Skeletal muscle cell (primary cell): ENCODE measurements around the gene NRXN3.

Experiments used
- DNase-seq: peaks from one replicate; pipeline ENCODE4 v3.0.0-alpha.2; 2010; ENCODE audit warnings: low read depth
- H3K4me3 ChIP-seq: 2 replicates; pipeline ENCODE4 v1.5.1; 2011; ENCODE audit warnings: low read depth, mild to moderate bottlenecking, control low read depth, low read length, moderate library complexity

NRXN3 gene

DNA sequence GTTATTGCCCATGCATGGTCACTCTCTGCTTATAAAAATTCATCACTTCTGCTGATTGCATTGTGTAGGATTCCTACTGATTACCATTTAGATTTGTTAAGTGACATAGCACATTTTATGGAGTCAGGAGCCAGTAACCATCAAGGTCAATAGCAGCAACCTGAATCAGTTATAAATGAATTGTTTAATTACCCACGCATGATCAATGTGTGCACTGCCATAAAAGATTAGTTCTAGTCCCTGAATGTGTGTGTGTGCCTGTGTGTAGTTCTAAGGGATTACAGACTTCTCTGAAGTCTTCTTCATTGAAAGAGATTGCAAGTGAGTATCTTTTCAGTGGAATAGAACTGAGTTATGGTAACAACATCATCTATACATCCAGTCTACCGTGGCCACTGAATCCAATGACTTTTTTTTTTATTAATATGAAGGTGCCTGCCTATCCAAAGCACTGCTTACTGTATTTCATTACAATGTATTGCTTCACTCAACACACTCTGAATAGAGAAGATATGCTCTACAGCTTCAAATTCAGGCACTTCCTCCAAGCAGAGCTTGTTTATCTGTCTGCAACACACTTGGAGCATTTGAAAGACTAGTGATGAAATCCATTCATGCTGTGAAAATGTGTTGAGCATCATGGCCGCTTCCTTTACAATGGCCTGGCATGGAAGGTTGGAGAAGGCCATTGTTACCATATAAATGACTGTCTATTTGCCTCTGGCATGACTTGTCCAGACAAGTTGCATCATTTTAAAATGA lies 1659.4 kb downstream of the NRXN3 start:
- DNase-seq: no peak
- H3K4me3 ChIP-seq: no peak overlapping the region

- peak; percentile 26 for DNase-seq
- no peak overlapping the region for H3K4me3 ChIP-seq
Observed at GRCh38 chr14:79831195-79831892, 1661.2 kb downstream of the NRXN3 start.

DNA sequence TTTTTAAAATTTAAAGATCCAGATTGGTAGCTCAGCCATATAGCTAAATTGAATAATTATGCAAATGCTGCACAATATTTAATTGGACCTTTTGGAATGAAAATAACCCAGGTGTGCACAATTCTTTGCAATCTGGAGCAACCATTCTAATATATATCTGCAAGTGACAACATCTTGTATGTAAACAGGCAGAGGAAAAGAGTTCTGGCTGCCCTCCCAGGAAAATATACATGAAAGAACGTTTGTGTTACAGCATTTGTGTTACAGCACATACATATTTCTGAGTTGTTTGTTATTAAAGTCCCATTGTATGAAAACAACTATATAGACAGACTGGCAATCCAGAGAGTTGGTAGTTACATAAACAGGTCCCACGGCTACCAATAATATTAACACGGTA lies 1663.6 kb downstream of the NRXN3 start:
- no peak overlapping the region for H3K4me3 ChIP-seq

GRCh38 chr14:79834868-79835267 lies 1664.7 kb downstream of the NRXN3 start:
- DNase-seq: no peak
- no peak overlapping the region for H3K4me3 ChIP-seq

More for the DNA sequence above, 1663.6 kb downstream of the NRXN3 start:
- DNase-seq: no peak

DNA sequence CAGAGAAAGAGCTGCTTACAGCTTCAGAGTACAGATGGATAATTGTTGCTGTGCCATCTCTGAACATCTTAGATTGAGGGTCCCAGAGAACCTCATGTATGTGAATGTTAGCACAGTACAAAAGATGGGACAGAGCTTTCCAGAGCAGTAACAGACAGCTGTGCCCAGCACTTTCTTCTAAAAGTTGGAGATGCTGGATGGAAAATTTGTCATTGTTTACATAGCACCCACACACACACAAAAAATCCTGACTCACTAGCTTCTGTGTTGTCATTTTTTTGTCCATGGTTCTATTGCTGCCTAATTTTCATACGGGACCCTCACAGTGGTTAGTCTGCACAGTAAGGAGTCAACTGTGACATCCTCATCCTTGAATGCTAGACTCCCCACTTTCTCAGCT lies 1666.4 kb downstream of the NRXN3 start:
- no peak overlapping the region for H3K4me3 ChIP-seq
- no peak for DNase-seq

GRCh38 chr14:79837699-79838098 lies 1667.5 kb downstream of the NRXN3 start:
- no peak overlapping the region for H3K4me3 ChIP-seq
- DNase-seq: no peak

DNA sequence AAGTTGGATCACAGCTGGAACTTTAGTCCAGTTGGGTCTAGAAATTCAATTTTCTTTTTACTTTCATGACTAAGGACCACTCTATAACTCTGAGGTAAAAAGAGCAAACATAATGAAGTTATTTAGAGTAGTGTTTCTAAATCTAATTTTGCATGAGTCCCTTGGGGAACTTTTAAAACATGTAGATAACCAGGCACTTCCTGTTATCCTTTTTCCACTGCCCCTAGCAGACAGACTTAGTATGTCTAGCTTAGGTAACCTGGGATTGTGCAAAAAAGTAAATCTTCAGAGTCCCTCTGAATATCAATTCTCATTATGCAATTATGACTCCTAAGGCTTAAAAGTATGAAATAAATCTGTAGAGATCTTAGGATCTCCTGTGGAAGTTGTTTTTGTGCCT lies 1669.9 kb downstream of the NRXN3 start:
- no peak overlapping the region for H3K4me3 ChIP-seq
- no peak for DNase-seq

GRCh38 chr14:79840831-79841230 lies 1670.7 kb downstream of the NRXN3 start:
- DNase-seq: no peak
- no peak overlapping the region for H3K4me3 ChIP-seq

GRCh38 chr14:79841433-79841832 lies 1671.3 kb downstream of the NRXN3 start:
- DNase-seq: no peak
- no peak overlapping the region for H3K4me3 ChIP-seq

- no peak overlapping the region for H3K4me3 ChIP-seq
- DNase-seq: peak; percentile 4
Observed at GRCh38 chr14:79842270-79842669, 1672.1 kb downstream of the NRXN3 start.

DNA sequence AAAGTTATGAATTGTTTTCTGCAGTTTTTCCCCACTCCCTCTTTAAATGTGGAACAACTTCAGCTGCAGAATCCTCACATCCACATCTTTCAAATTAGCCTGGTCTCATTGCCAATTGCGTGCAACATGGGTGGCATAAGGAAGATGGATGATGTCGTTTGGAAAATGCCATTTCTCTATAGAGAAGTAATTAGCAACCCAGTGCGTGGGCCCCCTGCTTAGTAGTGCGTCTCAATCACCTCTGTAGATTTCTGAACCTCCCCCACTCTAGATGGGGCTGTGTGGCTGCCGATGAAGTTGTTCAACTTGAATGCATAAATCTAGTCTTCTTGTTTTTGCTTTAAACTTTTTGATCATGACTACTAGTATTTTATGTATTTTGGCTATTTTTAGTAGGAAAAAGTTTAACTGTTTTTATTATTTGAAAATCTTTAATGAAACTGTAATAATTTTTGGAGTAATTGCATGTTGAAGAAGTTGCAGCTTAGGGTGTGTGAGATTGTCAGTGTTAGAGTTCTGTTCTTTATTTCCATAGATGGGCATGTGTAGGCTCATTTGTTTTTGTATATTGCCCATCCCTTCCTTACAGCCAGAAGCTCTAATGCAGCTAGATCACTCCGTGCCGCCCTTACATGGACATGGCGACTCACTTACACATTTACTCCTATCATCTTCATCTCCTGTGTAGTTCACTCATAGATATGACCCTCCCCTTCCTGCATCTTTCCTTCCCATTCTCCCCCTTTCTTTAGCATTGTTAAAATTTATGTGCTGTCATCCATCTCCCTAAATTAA lies 1683.0 kb downstream of the NRXN3 start:
- DNase-seq: no peak
- H3K4me3 ChIP-seq: no peak overlapping the region

DNA sequence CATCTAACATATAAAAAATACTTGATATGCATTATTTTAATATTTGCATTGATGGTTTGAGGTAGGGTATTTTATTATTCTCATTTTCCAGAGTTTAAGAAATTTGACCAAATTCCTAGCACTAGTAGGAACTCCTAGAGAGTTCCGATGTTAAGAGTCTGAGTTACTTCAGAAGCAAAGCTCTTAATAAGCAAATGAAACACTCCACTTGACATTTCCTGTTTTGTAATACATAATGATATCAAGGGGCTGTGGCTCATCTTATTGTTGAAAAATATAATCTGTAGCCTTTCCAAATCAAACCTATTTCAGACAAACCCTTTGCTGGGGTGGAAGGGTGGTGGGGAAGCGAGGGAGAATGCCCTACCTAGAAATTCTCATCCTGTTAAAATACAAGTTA lies 1685.6 kb downstream of the NRXN3 start:
- no peak for DNase-seq

DNA sequence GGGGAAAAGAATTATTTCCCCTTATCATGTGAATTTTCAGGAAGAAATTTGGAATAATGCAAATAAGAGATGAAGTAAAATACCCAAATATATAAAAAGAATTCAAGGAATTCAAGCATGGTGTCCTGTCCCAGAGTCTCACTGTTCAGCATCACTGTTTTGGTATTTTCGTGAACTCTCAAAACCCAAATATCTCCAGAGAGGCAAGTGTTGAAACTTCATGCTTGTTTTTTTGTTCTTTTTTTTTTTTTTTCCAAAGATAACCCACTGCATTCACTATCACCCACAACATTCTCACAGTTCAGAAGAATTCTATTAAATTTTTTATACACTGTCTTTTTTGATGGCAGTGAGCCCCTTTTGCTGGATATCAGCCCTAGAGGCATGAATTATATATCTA lies 1686.2 kb downstream of the NRXN3 start:
- DNase-seq: no peak

More for the DNA sequence above, 1685.6 kb downstream of the NRXN3 start:
- H3K4me3 ChIP-seq: no peak overlapping the region

GRCh38 chr14:79861111-79861510 lies 1690.9 kb downstream of the NRXN3 start:
- no peak for DNase-seq
- H3K4me3 ChIP-seq: no peak overlapping the region

More for the DNA sequence above, 1686.2 kb downstream of the NRXN3 start:
- no peak overlapping the region for H3K4me3 ChIP-seq

DNA sequence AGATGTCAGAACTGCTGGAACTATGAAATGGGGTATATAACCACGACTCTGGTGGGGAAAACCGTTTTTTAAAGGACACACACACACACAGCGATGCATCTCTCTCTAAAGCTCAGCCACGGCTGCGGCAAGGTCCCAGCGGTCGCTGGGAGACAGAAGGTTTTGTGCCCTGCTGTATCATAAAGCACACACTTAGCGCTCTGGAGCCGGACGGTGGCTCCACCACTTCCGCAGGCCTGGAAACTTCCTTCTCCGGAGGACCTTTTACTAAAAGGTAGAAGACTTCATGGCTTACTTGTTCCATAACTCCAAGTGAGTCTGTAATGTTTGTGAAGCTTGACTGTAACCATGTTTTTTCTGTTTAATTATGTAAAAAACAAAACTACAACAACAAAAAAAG lies 1691.9 kb downstream of the NRXN3 start:
- no peak for DNase-seq

GRCh38 chr14:79871136-79871535 lies 1701.0 kb downstream of the NRXN3 start:
- no peak for DNase-seq

More for the DNA sequence above, 1691.9 kb downstream of the NRXN3 start:
- H3K4me3 ChIP-seq: no peak overlapping the region

DNA sequence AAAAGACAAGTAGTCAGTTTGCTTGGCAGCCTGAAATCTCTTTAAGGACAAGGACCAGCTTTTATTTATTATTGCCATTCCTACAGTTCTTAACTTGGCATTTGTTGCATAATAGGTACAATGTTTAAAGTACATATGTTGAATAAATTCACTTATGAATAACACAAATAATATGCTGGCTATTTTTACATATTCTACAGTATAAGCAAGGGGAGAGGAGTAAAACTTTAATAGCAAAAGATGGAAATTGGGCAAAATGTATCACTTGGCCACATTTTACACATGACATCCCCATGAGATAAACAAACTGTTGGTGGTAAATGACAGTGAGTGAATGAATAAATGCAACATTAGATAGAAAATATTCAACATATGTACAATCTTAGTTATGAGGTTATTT lies 1708.1 kb downstream of the NRXN3 start:
- no peak for DNase-seq

More at GRCh38 chr14:79871136-79871535, 1701.0 kb downstream of the NRXN3 start:
- no peak overlapping the region for H3K4me3 ChIP-seq

GRCh38 chr14:79878785-79879184 lies 1708.6 kb downstream of the NRXN3 start:
- no peak overlapping the region for H3K4me3 ChIP-seq
- DNase-seq: no peak

More for the DNA sequence above, 1708.1 kb downstream of the NRXN3 start:
- H3K4me3 ChIP-seq: no peak overlapping the region

- no peak for DNase-seq
- H3K4me3 ChIP-seq: no peak overlapping the region
Observed at GRCh38 chr14:79881299-79881698, 1711.1 kb downstream of the NRXN3 start.

- DNase-seq: no peak
Observed at GRCh38 chr14:79890527-79890926, 1720.4 kb downstream of the NRXN3 start.

More at GRCh38 chr14:79890527-79890926, 1720.4 kb downstream of the NRXN3 start:
- no peak overlapping the region for H3K4me3 ChIP-seq
